GM12873 (cell line): ENCODE results near the gene PTGER1.

Source experiments
- CTCF ChIP-seq: IDR thresholded peaks from 2 replicates; pipeline ENCODE4 v1.5.1; 2012; ENCODE audit warnings: low read depth, mild to moderate bottlenecking, moderate library complexity, low read length, control low read depth; ENCODE audit not compliant: insufficient read depth; ENCODE audit errors: missing control alignments

Gene PTGER1

DNA sequence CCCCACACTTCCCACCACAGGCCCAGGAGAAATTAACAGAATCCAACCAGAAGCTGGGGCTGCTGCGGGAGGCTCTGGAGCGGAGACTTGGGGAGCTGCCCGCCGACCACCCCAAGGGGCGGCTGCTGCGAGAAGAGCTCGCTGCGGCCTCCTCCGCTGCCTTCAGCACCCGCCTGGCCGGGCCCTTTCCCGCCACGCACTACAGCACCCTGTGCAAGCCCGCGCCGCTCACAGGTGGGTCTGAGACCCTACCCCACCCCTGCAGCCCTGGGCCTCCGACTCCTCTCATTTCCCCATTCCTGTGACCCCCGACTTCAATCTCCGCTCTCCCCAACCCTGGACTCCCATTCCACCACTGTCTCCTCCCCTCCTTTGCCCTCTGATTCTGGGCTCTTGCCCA, 24.3 kb downstream of the PTGER1 start:
- TF ChIP-seq CTCF = no peak

- TF ChIP-seq CTCF = no peak
Observed at GRCh38 chr19:14450168-14450874, 24.8 kb downstream of the PTGER1 start.

DNA sequence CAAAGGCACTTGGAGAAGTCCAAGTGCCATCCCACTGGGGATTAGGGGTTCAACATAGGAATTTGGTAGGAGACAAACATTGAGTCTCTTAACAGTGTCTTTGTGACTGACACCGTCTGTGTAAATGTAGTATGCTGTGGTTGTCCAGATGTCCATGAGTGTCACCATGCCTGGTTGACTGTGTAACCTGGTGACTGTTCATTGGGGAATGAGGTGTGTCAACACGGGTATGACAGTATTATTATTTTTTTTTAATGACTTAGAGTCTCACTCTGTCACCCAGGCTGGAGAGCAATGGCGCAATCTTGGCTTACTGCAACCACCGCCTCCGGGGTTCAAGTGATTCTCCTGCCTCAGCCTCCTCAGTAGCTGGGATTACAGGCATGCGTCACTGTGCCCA, 25.8 kb downstream of the PTGER1 start:
- no peak for TF ChIP-seq CTCF

- TF ChIP-seq CTCF = no peak
Observed at GRCh38 chr19:14446336-14447036, 28.7 kb downstream of the PTGER1 start.

GRCh38 chr19:14443632-14444216, 31.4 kb downstream of the PTGER1 start:
- TF ChIP-seq CTCF = no peak

GRCh38 chr19:14442891-14443631, 32.1 kb downstream of the PTGER1 start:
- no peak for TF ChIP-seq CTCF
